ENCODE data around the gene MSX1.

The MSX1 gene

GRCh38 chr4:4874254-4874653, 14.8 kb downstream of the MSX1 start:
- TF ChIP-seq CTCF (IDR thresholded peaks at IDR 0.05; ENCODE audit: insufficient read depth, low read depth, low read length, missing control alignments) = no peak
- DNase-seq (ENCODE audit: low read depth) = no peak
- H3K4me3 ChIP-seq (ENCODE audit: low read depth, low read length) = no peak overlapping the region

- DNase-seq (ENCODE audit: low read depth) = no peak
- H3K4me3 ChIP-seq (ENCODE audit: low read depth, low read length) = no peak overlapping the region
- TF ChIP-seq CTCF (IDR thresholded peaks at IDR 0.05; ENCODE audit: insufficient read depth, low read depth, low read length, missing control alignments) = no peak
Measured at GRCh38 chr4:4875147-4875546, 15.7 kb downstream of the MSX1 start.

- H3K4me3 ChIP-seq (ENCODE audit: low read depth, low read length) = no peak overlapping the region
- TF ChIP-seq CTCF (IDR thresholded peaks at IDR 0.05; ENCODE audit: insufficient read depth, low read depth, low read length, missing control alignments) = no peak
- DNase-seq (ENCODE audit: low read depth) = no peak
Measured at GRCh38 chr4:4875611-4876010, 16.1 kb downstream of the MSX1 start.

GRCh38 chr4:4876945-4877661, 17.6 kb downstream of the MSX1 start:
- DNase-seq (ENCODE audit: low read depth) = no peak
- no peak for TF ChIP-seq CTCF (IDR thresholded peaks at IDR 0.05; ENCODE audit: insufficient read depth, low read depth, low read length, missing control alignments)
- no peak overlapping the region for H3K4me3 ChIP-seq (ENCODE audit: low read depth, low read length)

- peak; percentile 20 for TF ChIP-seq CTCF (IDR thresholded peaks at IDR 0.05; ENCODE audit: insufficient read depth, low read depth, low read length, missing control alignments)
- no peak overlapping the region for H3K4me3 ChIP-seq (ENCODE audit: low read depth, low read length)
- no peak for DNase-seq (ENCODE audit: low read depth)
Measured at GRCh38 chr4:4880492-4880891, 21.0 kb downstream of the MSX1 start.

- TF ChIP-seq CTCF (IDR thresholded peaks at IDR 0.05; ENCODE audit: insufficient read depth, low read depth, low read length, missing control alignments) = no peak
- H3K4me3 ChIP-seq (ENCODE audit: low read depth, low read length) = no peak overlapping the region
- DNase-seq (ENCODE audit: low read depth) = no peak
Measured at GRCh38 chr4:4881432-4881831, 22.0 kb downstream of the MSX1 start.

GRCh38 chr4:4884611-4885010, 25.1 kb downstream of the MSX1 start:
- H3K4me3 ChIP-seq (ENCODE audit: low read depth, low read length) = no peak overlapping the region
- TF ChIP-seq CTCF (IDR thresholded peaks at IDR 0.05; ENCODE audit: insufficient read depth, low read depth, low read length, missing control alignments) = no peak
- no peak for DNase-seq (ENCODE audit: low read depth)

All from GM12865 (cell line).